ENCODE data around the gene TMEM223. TPM values are rescaled to one million over a fixed set of nuclear protein-coding genes. Genes with fewer than 3 reads are reported as not detected.

The TMEM223 gene
- total and polyA plus RNA-seq, 9 of the 15 experiments (the other 6 are each of a cell fraction or from before 2014, with no cell fraction given) = 5.9 to 34.5 (median 19.6) TPM

DNA sequence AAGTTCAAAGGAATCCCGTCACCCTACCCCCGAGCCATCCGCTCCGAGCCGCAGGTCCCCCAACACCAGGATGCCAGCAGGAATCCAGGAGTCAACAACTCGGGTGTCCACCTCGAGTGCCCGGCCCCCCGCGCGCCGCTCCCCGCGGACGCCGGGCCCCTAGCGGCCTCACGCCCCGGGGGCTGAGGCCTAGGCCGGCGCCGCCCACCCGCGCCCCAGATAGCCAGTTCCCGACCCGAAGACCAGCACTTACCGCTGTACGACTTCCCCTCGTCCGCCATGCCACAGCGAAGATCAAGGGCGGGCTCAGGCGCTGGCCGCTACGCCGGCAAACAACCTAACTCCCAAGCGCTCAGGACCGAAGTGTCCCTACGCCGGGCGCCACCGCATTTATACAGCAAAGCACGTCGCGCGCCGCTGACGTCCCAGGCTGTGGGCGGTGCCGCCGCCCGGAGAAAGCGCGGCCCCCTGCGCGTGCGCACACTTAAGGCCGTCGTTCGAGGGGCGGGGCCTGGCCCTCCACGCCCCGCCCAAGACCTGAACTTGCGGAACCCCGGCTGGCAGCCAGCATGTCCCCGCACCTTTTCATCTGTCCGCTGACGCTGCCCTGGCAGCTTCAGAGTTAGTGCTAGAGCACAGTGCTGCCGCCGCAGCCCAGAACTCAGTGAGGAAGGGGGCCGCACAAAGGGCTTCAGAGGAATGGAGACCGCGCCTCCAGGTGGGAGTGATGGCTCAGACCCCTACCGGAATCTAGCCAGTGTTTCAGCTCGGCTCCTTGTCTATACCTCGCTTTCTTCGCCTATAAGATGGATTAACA is 13.5 kb upstream of the TMEM223 start, which contains the start of gene NXF1 (continued):
- TF ChIP-seq GATAD2A (IDR thresholded peaks at IDR 0.05) (no peak), L3MBTL2 (IDR thresholded peaks at IDR 0.05) (peak; percentile 52), NR2C2 (CRISPR knock-in tag; IDR thresholded peaks at IDR 0.05) (peak; percentile 46; the same call in 1 of the 2 replicates), NR2C2 (tag; IDR thresholded peaks at IDR 0.05) (peak; percentile 48), KDM1A (IDR thresholded peaks at IDR 0.05) (no peak), PURB (CRISPR knock-in tag; IDR thresholded peaks at IDR 0.05; ENCODE audit: low read depth) (no peak), ASH1L (IDR thresholded peaks at IDR 0.05; ENCODE audit: borderline replicate concordance, low read depth, partially characterized antibody) (no peak), PTBP1 (IDR thresholded peaks at IDR 0.05; ENCODE audit: low read depth, low read length) (no peak), CREM (IDR thresholded peaks at IDR 0.05; ENCODE audit: low read depth) (peak; percentile 99)
- TF ChIP-seq, protein P1, sequence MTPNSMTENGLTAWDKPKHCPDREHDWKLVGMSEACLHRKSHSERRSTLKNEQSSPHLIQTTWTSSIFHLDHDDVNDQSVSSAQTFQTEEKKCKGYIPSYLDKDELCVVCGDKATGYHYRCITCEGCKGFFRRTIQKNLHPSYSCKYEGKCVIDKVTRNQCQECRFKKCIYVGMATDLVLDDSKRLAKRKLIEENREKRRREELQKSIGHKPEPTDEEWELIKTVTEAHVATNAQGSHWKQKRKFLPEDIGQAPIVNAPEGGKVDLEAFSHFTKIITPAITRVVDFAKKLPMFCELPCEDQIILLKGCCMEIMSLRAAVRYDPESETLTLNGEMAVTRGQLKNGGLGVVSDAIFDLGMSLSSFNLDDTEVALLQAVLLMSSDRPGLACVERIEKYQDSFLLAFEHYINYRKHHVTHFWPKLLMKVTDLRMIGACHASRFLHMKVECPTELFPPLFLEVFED (CRISPR knock-in tag; conservative IDR thresholded peaks at IDR 0.05) = 0 out of 2 replicates have a peak, but pooled peaks have one; percentile 63
- TF ChIP-seq, protein P2, sequence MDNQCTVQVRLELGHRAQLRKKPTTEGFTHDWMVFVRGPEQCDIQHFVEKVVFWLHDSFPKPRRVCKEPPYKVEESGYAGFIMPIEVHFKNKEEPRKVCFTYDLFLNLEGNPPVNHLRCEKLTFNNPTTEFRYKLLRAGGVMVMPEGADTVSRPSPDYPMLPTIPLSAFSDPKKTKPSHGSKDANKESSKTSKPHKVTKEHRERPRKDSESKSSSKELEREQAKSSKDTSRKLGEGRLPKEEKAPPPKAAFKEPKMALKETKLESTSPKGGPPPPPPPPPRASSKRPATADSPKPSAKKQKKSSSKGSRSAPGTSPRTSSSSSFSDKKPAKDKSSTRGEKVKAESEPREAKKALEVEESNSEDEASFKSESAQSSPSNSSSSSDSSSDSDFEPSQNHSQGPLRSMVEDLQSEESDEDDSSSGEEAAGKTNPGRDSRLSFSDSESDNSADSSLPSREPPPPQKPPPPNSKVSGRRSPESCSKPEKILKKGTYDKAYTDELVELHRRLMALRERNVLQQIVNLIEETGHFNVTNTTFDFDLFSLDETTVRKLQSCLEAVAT (IDR thresholded peaks at IDR 0.05) = no peak
- TF ChIP-seq, protein P3, sequence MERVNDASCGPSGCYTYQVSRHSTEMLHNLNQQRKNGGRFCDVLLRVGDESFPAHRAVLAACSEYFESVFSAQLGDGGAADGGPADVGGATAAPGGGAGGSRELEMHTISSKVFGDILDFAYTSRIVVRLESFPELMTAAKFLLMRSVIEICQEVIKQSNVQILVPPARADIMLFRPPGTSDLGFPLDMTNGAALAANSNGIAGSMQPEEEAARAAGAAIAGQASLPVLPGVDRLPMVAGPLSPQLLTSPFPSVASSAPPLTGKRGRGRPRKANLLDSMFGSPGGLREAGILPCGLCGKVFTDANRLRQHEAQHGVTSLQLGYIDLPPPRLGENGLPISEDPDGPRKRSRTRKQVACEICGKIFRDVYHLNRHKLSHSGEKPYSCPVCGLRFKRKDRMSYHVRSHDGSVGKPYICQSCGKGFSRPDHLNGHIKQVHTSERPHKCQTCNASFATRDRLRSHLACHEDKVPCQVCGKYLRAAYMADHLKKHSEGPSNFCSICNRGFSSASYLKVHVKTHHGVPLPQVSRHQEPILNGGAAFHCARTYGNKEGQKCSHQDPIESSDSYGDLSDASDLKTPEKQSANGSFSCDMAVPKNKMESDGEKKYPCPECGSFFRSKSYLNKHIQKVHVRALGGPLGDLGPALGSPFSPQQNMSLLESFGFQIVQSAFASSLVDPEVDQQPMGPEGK (CRISPR knock-in tag; IDR thresholded peaks at IDR 0.05; ENCODE audit: borderline replicate concordance) = no peak
- TF ChIP-seq, protein P4, sequence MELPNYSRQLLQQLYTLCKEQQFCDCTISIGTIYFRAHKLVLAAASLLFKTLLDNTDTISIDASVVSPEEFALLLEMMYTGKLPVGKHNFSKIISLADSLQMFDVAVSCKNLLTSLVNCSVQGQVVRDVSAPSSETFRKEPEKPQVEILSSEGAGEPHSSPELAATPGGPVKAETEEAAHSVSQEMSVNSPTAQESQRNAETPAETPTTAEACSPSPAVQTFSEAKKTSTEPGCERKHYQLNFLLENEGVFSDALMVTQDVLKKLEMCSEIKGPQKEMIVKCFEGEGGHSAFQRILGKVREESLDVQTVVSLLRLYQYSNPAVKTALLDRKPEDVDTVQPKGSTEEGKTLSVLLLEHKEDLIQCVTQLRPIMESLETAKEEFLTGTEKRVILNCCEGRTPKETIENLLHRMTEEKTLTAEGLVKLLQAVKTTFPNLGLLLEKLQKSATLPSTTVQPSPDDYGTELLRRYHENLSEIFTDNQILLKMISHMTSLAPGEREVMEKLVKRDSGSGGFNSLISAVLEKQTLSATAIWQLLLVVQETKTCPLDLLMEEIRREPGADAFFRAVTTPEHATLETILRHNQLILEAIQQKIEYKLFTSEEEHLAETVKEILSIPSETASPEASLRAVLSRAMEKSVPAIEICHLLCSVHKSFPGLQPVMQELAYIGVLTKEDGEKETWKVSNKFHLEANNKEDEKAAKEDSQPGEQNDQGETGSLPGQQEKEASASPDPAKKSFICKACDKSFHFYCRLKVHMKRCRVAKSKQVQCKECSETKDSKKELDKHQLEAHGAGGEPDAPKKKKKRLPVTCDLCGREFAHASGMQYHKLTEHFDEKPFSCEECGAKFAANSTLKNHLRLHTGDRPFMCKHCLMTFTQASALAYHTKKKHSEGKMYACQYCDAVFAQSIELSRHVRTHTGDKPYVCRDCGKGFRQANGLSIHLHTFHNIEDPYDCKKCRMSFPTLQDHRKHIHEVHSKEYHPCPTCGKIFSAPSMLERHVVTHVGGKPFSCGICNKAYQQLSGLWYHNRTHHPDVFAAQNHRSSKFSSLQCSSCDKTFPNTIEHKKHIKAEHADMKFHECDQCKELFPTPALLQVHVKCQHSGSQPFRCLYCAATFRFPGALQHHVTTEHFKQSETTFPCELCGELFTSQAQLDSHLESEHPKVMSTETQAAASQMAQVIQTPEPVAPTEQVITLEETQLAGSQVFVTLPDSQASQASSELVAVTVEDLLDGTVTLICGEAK (IDR thresholded peaks at IDR 0.05) = 0 out of 2 replicates have a peak, but pooled peaks have one; percentile 42
- TF ChIP-seq, protein P4 (CRISPR knock-in tag; IDR thresholded peaks at IDR 0.05) = no peak

Data from K562 (cell line).